A673 (cell line): ENCODE results near the gene FNBP1. TPM values are rescaled to one million over a fixed set of nuclear protein-coding genes. Genes with fewer than 3 reads are reported as not detected.

Experiments
- BruUV-seq: library from RNA; stranded (reverse); fragments of 400-500 nt; replicated peaks from 2 replicates; lab custom pipeline; 2021; lab: Mats Ljungman, UMichigan
- CTCF ChIA-PET: fragments of 300-600 bp; sonication (Branson Sonifier 250); formaldehyde crosslinking; loops from one replicate; lab custom pipeline; 2022; ENCODE audit warnings: antibody characterized with exemption; lab: Charles Lee
- POLR2A ChIA-PET: fragments of 300-600 bp; sonication (Branson Sonifier 250); formaldehyde crosslinking; loops from one replicate; lab custom pipeline; 2022; ENCODE audit warnings: antibody characterized with exemption; ENCODE audit not compliant: low non-redundant PET; lab: Charles Lee
- DNase-seq: peaks from one replicate; pipeline ENCODE4 v3.0.0-alpha.2; 2015; ENCODE audit warnings: low spot score
- H3K27ac ChIP-seq: fragments of 200-600 bp; sonication (generic); 2 replicates; pipeline ENCODE4 v1.5.1; 2016; ENCODE audit warnings: mixed run types, low read depth, mild to moderate bottlenecking, mixed read lengths, antibody characterized with exemption, low read length; ENCODE audit not compliant: poor library complexity, severe bottlenecking
- H3K27me3 ChIP-seq: fragments of 200-600 bp; sonication (generic); replicated peaks from 2 replicates; pipeline ENCODE4 v1.6.1; 2017; ENCODE audit warnings: mixed run types, low read depth, mild to moderate bottlenecking, mixed read lengths, antibody characterized with exemption, low read length; ENCODE audit not compliant: insufficient read depth, poor library complexity
- H3K36me3 ChIP-seq: fragments of 200-600 bp; sonication (generic); 2 replicates; pipeline ENCODE4 v1.6.1; 2016; ENCODE audit warnings: mixed run types, mild to moderate bottlenecking, mixed read lengths, antibody characterized with exemption, low read length; ENCODE audit not compliant: insufficient read depth, poor library complexity, severe bottlenecking
- H3K4me1 ChIP-seq: fragments of 200-600 bp; sonication (generic); 2 replicates; pipeline ENCODE4 v1.6.1; 2017; ENCODE audit warnings: mixed run types, mild to moderate bottlenecking, mixed read lengths, antibody characterized with exemption, low read length; ENCODE audit not compliant: insufficient read depth, poor library complexity, severe bottlenecking
- H3K4me3 ChIP-seq: fragments of 200-600 bp; sonication (generic); 2 replicates; pipeline ENCODE4 v1.5.1; 2016; ENCODE audit warnings: low read depth, mixed run types, mild to moderate bottlenecking, mixed read lengths, low read length; ENCODE audit not compliant: poor library complexity, severe bottlenecking
- H3K9me3 ChIP-seq: fragments of 200-600 bp; sonication (generic); 2 replicates; pipeline ENCODE4 v1.6.1; 2016; ENCODE audit warnings: mixed run types, low read depth, mild to moderate bottlenecking, mixed read lengths, antibody characterized with exemption, low read length; ENCODE audit not compliant: poor library complexity, severe bottlenecking
- CTCF ChIP-seq: fragments of 300-800, 200-600 bp; sonication (generic); conservative IDR thresholded peaks from 2 replicates; pipeline ENCODE4 v1.5.1; 2017; ENCODE audit warnings: low read depth, mild to moderate bottlenecking, antibody characterized with exemption, low read length, moderate library complexity, mixed read lengths
- EZH2 ChIP-seq: fragments of 200-600 bp; sonication (generic); IDR thresholded peaks from 2 replicates; pipeline ENCODE4 v1.6.1; 2017; ENCODE audit warnings: borderline replicate concordance, low read depth, mild to moderate bottlenecking, mixed read lengths, antibody characterized with exemption, low read length; ENCODE audit not compliant: poor library complexity, severe bottlenecking
- intact Hi-C: fragments of 100-400 bp; cut with micrococcal nuclease; formaldehyde crosslinking; loops from one replicate; pipeline ENCODE4 v1.10.0; 2022; ENCODE audit not compliant: unreplicated experiment
- total RNA-seq: library from RNA; stranded (reverse); gene quantifications from 2 replicates; pipeline ENCODE4 v1.2.3, GENCODE V29; 2021

FNBP1 gene
- total RNA-seq, 1 experiment from 2014 or later: 200 TPM

- CTCF ChIA-PET: no interaction called here
- no TSS peak for BruUV-seq
- TF ChIP-seq CTCF: no peak
- no peak for TF ChIP-seq EZH2
These were observed 30.4 kb upstream of the FNBP1 start for GRCh38 chr9:130073373-130073772.

GRCh38 chr9:130072515-130073235 is 29.7 kb upstream of the FNBP1 start:
- no peaks in the 10 kb centered on the region for H3K9me3 ChIP-seq
- ChIA-PET CTCF (no interaction called here), POLR2A (no interaction called here)
- H3K27me3 ChIP-seq: no peaks in the 10 kb centered on the region
- TF ChIP-seq CTCF (no peak), EZH2 (no peak)
- no peak overlapping the region for H3K4me3 ChIP-seq
- peak overlapping the region; percentile 54 for H3K27ac ChIP-seq
- DNase-seq: no peak
- BruUV-seq: no TSS peak
- H3K36me3 ChIP-seq: peaks cover 15% of the 10 kb centered on the region
- peaks cover 28% of the 10 kb centered on the region for H3K4me1 ChIP-seq
- intact Hi-C loops: no loop called here

More at GRCh38 chr9:130073373-130073772, 30.4 kb upstream of the FNBP1 start:
- Histone ChIP-seq H3K4me3 (no peak overlapping the region), H3K27me3 (no peaks in the 10 kb centered on the region), H3K4me1 (peaks cover 22% of the 10 kb centered on the region), H3K9me3 (no peaks in the 10 kb centered on the region), H3K36me3 (peaks cover 19% of the 10 kb centered on the region), H3K27ac (peak overlapping the region; percentile 54)
- intact Hi-C loops: no loop called here
- DNase-seq: no peak
- POLR2A ChIA-PET: no interaction called here

- Histone ChIP-seq H3K36me3 (no peaks in the 10 kb centered on the region), H3K4me1 (peaks cover 28% of the 10 kb centered on the region), H3K4me3 (no peak overlapping the region), H3K27me3 (no peaks in the 10 kb centered on the region), H3K27ac (peak overlapping the region; percentile 3), H3K9me3 (no peaks in the 10 kb centered on the region)
- POLR2A ChIA-PET: no interaction called here
- TF ChIP-seq EZH2: no peak
- no peak for TF ChIP-seq CTCF
- CTCF ChIA-PET: no interaction called here
- intact Hi-C loops: no loop called here
- no peak for DNase-seq
- BruUV-seq: no TSS peak
These were observed 26.1 kb upstream of the FNBP1 start for GRCh38 chr9:130069048-130069447.
